Stimulated activated CD4-positive, alpha-beta T cell treated with anti-CD3 and anti-CD28 coated beads, Interleukin-15, amount 100 ng/mL, for 48 hours (primary cell): ENCODE data around the gene PITPNM3.

Source experiments
- DNase-seq, 2 donors: peaks; one replicate each; pipeline ENCODE4 v3.0.0-alpha.2; 2020; ENCODE audit warnings: low read depth in 2 of 2

The PITPNM3 gene

DNA sequence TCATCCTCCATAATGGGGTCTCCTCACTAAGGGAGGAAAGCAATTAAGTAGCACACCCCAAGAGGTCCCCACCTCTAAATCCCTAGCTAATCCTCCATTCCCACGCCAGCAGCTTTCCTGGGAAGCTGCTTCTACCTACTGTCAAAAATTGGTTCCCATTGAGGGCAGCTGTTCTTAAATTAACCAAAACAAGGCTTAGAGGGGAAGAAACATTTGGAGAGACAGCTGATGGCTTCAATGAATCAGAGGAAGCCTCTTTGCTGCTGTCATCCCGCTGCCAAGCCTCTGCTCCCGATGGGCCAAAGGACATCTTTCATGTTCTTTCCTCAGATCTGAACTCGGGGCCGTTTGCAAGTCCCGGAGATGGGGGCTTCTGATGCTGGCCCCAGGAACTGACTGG is 148.1 kb downstream of the PITPNM3 start:
- no peak for DNase-seq

DNA sequence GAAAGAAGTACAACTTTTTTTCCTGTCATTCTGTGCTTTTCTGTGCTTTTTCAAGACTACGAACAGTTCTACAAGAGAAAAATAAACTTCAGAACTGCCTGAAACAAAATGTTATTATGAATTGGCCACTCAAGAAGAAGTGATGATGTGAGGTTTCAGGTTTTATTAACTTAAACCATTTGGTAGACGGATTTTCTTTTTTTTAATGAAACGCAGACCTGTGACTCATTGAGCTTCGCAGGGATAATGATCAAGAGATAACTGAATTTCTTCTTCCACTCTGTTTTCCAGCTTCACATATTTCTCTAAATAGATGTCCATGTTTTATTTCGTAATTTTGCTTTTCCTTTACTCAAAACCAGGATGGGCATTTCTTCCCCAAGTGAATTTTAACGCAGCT is 154.1 kb downstream of the PITPNM3 start:
- DNase-seq, result no peak
